GM12864 (cell line): ENCODE data around the gene MYO16.

Source experiments
- DNase-seq: peaks from one replicate; pipeline ENCODE4 v3.0.0-alpha.2; 2011; ENCODE audit warnings: low read depth
- H3K4me3 ChIP-seq: 2 replicates; pipeline ENCODE4 v1.5.1; 2011; ENCODE audit warnings: mild to moderate bottlenecking, low read depth, low read length, control low read depth
- CTCF ChIP-seq: IDR thresholded peaks from 2 replicates; pipeline ENCODE4 v1.5.1; 2011; ENCODE audit warnings: low read depth, mild to moderate bottlenecking, moderate library complexity, low read length, control low read depth, inconsistent platforms; ENCODE audit errors: missing control alignments

Gene MYO16

GRCh38 chr13:109145631-109146030, 516.2 kb downstream of the MYO16 start:
- no peak overlapping the region for H3K4me3 ChIP-seq
- TF ChIP-seq CTCF: peak; percentile 76
- no peak for DNase-seq

GRCh38 chr13:109146393-109146792, 517.0 kb downstream of the MYO16 start:
- H3K4me3 ChIP-seq: no peak overlapping the region
- DNase-seq: no peak
- TF ChIP-seq CTCF: no peak

- DNase-seq: no peak
- no peak for TF ChIP-seq CTCF
- H3K4me3 ChIP-seq: no peak overlapping the region
Observed at GRCh38 chr13:109146912-109147647, 517.7 kb downstream of the MYO16 start.

GRCh38 chr13:109148243-109148642, 518.8 kb downstream of the MYO16 start:
- H3K4me3 ChIP-seq: no peak overlapping the region
- no peak for DNase-seq
- no peak for TF ChIP-seq CTCF

- no peak for TF ChIP-seq CTCF
- DNase-seq: no peak
- H3K4me3 ChIP-seq: no peak overlapping the region
Observed at GRCh38 chr13:109150696-109151095, 521.3 kb downstream of the MYO16 start.

GRCh38 chr13:109151255-109151654, 521.8 kb downstream of the MYO16 start:
- no peak for DNase-seq
- no peak overlapping the region for H3K4me3 ChIP-seq

More at GRCh38 chr13:109151255-109151654, 521.8 kb downstream of the MYO16 start:
- TF ChIP-seq CTCF: no peak
